K562 (cell line): ENCODE measurements around the gene CCNL2. TPM values are rescaled to one million over a fixed set of nuclear protein-coding genes. Genes with fewer than 3 reads are reported as not detected.

Source experiments
- CBFA2T2 ChIP-seq: fragments of 450-650 bp; conservative IDR thresholded peaks from 2 replicates; pipeline ENCODE4 v1.6.1; 2017; ENCODE audit warnings: mild to moderate bottlenecking
- ESRRA ChIP-seq: fragments of 450-650 bp; IDR thresholded peaks from 2 replicates; pipeline ENCODE4 v1.6.1; 2014; ENCODE audit warnings: low read depth, mild to moderate bottlenecking, moderate library complexity, borderline replicate concordance
- HES1 ChIP-seq: fragments of 450-650 bp; IDR thresholded peaks from 2 replicates; pipeline ENCODE4 v1.6.1; 2016; ENCODE audit warnings: low read depth, mild to moderate bottlenecking, moderate library complexity
- HIVEP1 ChIP-seq: fragments of 250-450 bp; sonication (Bioruptor Pico); IDR thresholded peaks from 2 replicates; pipeline ENCODE4 v1.4.0; 2020; ENCODE audit warnings: mild to moderate bottlenecking
- HMGN3 ChIP-seq: IDR thresholded peaks from 2 replicates; pipeline ENCODE4 v1.6.1; 2011; ENCODE audit warnings: borderline replicate concordance, low read depth, mild to moderate bottlenecking, mixed read lengths, low read length; ENCODE audit not compliant: insufficient read length; ENCODE audit errors: extremely low read depth
- HNRNPLL ChIP-seq: fragments of 200-400 bp; formaldehyde crosslinking; IDR thresholded peaks from 2 replicates; pipeline ENCODE4 v1.6.1; 2017; ENCODE audit warnings: low read length, low read depth, mild to moderate bottlenecking; ENCODE audit not compliant: poor library complexity, severe bottlenecking
- KDM1A ChIP-seq, 2 experiments: fragments of 450-650 bp; IDR thresholded peaks; 2 replicates each; pipeline ENCODE4 v1.6.1; 2016; ENCODE audit warnings: mild to moderate bottlenecking in 2 of 2
- MBD1 ChIP-seq: fragments of 250-450 bp; sonication (Bioruptor Pico); IDR thresholded peaks from 2 replicates; pipeline ENCODE4 v1.8.0; 2022; ENCODE audit warnings: inconsistent platforms
- PHF21A ChIP-seq: fragments of 450-650 bp; IDR thresholded peaks from 2 replicates; pipeline ENCODE4 v1.6.1; 2017; ENCODE audit warnings: low read depth, borderline replicate concordance
- REST ChIP-seq, 2 experiments: fragments of 450-650 bp; formaldehyde crosslinking in 1 of 2; IDR thresholded peaks; 2 replicates each; pipeline versions ENCODE4 v1.4.0 to v1.6.1; 2014 to 2020; ENCODE audit warnings: mild to moderate bottlenecking in 2 of 2, borderline replicate concordance in 1 of 2, low read depth in 1 of 2
- RNF219 ChIP-seq: fragments of 250-450 bp; sonication (Bioruptor Pico); IDR thresholded peaks from 2 replicates; pipeline ENCODE4 v1.5.0; 2022; ENCODE audit warnings: mild to moderate bottlenecking
- STAT5B ChIP-seq: fragments of 250-450 bp; sonication (Bioruptor Pico); IDR thresholded peaks from 2 replicates; pipeline ENCODE4 v1.8.0; 2021; ENCODE audit warnings: mild to moderate bottlenecking, inconsistent platforms
- ZC3H8 ChIP-seq: fragments of 450-650 bp; IDR thresholded peaks from 2 replicates; pipeline ENCODE4 v1.6.1; 2017
- ZNF175 ChIP-seq: fragments of 200-800 bp; sonication (Bioruptor generic); IDR thresholded peaks from 2 replicates; pipeline ENCODE4 v1.6.1; 2016; ENCODE audit warnings: low read depth, mild to moderate bottlenecking, missing genetic modification characterization, missing compliant biosample characterization
- ZNF354B ChIP-seq: fragments of 250-450 bp; sonication (Bioruptor Pico); IDR thresholded peaks from 2 replicates; pipeline ENCODE4 v1.4.0; 2020
- polyA plus RNA-seq, 8 experiments: library from polyadenylated mRNA; depleted of rRNA in 4 of 8; stranded (reverse) in 5 of 8; unstranded in 3 of 8; fragments of >200 nt; fragmentation: Nextera tagmentation in 2 of 8; fragmentation: Illumina TruSeq in 1 of 8; extraction: Ambion mirVana in 2 of 8; extraction: Trizol in 1 of 8; gene quantifications; 2 replicates each; pipeline versions ENCODE4 v1.2.1 to v1.2.3, GENCODE V29; 2011 to 2014; ENCODE audit warnings: inconsistent platforms in 1 of 8, missing spikeins in 1 of 8
- total RNA-seq, 7 experiments: library from RNA; depleted of rRNA in 6 of 7; stranded (reverse); fragments of >200 nt in 6 of 7; fragmentation: Illumina TruSeq in 2 of 7; extraction: Trizol in 2 of 7; gene quantifications; 2 replicates each; pipeline versions ENCODE4 v1.2.1 to v1.2.3, GENCODE V29; 2011 to 2021; ENCODE audit warnings: low replicate concordance in 1 of 7

The CCNL2 gene
- total and polyA plus RNA-seq, 9 of the 15 experiments (the other 6 are each of a cell fraction or from before 2014, with no cell fraction given), result 2.8 to 287 (median 94.5) TPM

- TF ChIP-seq RNF219 (CRISPR knock-in tag) (no peak), HNRNPLL (peak; percentile 93), ESRRA (peak; percentile 83), ZNF175 (CRISPR knock-in tag) (no peak), HIVEP1 (CRISPR knock-in tag) (no peak), HMGN3 (peak; percentile 96), ZNF354B (CRISPR knock-in tag) (no peak), ZC3H8 (no peak), MBD1 (CRISPR knock-in tag) (no peak), PHF21A (no peak), CBFA2T2 (no peak), STAT5B (CRISPR knock-in tag) (no peak), HES1 (no peak), KDM1A (IDR thresholded peaks at IDR 0.05) (no peak), REST (IDR thresholded peaks at IDR 0.05; ENCODE audit: borderline replicate concordance) (peak; percentile 10; the same call in 1 of the 2 replicates), REST (CRISPR knock-in tag; IDR thresholded peaks at IDR 0.05; ENCODE audit: low read depth) (peak; percentile 68)
Observed at GRCh38 chr1:1399187-1399871, at the start of gene CCNL2 (continued).
